GM12892 (cell line): Measurements from ENCODE around the gene CFAP251.
A peak's percentile ranks its signal among the peaks of the same experiment; 100 is the strongest.

Experiments
- POLR2A ChIP-seq: IDR thresholded peaks from 2 replicates; pipeline ENCODE4 v1.6.1; 2011; ENCODE audit warnings: low read depth, low read length, control low read depth
- POLR2AphosphoS5 ChIP-seq: IDR thresholded peaks from 2 replicates; pipeline ENCODE4 v1.6.1; 2011; ENCODE audit warnings: low read depth, low read length, control low read depth

GRCh38 chr12:121888478-121889273 lies 29.7 kb upstream of the CFAP251 start, which contains the start of gene PSMD9:
- TF ChIP-seq POLR2AphosphoS5 (peak; percentile 85), POLR2A (peak; percentile 90)
